SK-N-DZ (cell line): Measurements from ENCODE around the gene INCENP.
"Not testable (repeated sequence)": the region's sequence is repeated elsewhere in the genome, so short reads cannot be mapped to it uniquely, and the experiment has no call there.

ENCODE experiments used
- DNase-seq: peaks from one replicate; pipeline ENCODE4 v3.0.0-alpha.2; 2015; ENCODE audit warnings: low spot score

The INCENP gene

GRCh38 chr11:62169448-62169847 is 45.6 kb downstream of the INCENP start:
- no peak for DNase-seq

DNA sequence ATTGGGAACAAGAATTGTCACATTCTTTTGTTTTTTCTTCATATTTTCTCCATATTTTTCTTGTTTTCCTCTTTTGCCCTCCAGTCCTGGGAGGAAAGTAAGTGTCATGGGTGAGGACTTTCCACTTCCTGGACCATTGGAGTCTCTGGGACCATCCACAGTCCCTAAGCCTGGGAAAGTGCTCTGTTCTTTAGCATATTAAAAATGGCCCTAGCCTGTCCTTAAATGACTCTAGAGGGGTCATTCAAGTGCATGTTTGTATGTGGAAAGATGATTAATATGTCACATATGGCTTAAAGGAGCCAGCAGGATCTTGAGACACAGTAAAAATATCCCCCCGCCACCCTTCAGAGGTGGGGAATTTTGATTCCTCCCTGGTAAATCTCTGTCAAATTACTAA is 46.1 kb downstream of the INCENP start:
- no peak for DNase-seq

DNA sequence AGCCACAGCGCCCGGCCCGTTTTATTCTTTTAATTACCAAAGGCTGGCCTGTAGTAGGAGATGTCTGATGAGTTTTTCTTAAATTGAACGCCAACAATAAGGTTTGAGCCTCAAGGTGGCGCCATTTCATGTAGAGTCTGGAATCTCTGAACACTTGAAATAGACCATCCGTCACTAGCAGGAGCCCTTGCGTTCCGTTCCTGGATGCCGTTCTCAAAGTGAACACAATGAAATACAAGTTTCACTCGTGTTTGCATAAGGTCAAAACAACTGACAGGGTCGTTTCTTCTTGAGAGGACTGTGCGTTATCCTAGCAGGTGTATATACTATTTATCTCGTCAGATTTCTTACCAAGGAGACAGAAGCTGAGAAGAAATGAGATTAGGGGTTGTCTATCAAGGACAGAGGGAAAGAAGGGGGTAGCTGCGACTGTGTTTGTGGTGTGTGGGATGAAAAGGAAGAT is 47.5 kb downstream of the INCENP start:
- DNase-seq, result peak; percentile 83

DNA sequence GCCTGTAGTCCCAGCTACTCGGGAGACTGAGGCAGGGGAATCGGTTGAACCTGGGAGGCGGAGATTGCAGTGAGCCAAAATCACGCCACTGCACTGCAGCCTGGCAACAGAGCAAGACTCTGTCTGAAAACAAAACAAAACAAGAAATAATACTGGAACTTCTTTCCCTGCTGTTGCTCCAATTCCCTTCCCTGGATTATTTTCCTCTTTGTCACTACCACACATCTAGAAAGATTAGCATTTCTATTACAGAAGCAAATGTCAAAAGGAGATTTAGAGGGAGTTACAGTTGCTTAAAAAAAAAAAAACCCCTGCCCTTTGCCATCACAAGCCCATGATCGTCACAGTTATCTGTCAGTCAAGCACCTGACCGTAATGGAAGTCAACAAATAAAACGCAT is 48.5 kb downstream of the INCENP start:
- no peak for DNase-seq

- no peak for DNase-seq
These were observed 53.0 kb downstream of the INCENP start for GRCh38 chr11:62176766-62177165.

DNA sequence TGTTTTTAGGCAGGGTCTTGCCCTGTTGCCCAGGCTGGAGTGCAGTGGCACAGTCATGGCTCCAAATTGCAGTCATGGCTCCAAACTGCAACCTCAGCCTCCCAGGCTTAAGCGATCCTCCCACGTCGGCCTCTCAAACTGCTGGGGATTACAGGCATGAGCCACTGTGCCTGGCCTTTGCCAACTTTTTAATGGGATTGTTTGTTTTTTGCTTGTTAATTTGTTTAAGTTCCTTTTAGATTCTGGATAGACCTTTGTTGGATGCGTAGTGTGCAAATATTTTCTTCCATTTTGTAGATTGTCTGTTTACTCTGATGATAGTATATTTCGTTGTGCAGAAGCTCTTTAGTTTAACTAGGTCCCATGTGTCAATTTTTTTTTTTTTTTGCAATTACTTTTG is 56.2 kb downstream of the INCENP start:
- DNase-seq, result no peak

GRCh38 chr11:62181097-62181496 is 57.3 kb downstream of the INCENP start:
- DNase-seq, result no peak

- no peak for DNase-seq
These were observed 58.5 kb downstream of the INCENP start for GRCh38 chr11:62182147-62182891.

DNA sequence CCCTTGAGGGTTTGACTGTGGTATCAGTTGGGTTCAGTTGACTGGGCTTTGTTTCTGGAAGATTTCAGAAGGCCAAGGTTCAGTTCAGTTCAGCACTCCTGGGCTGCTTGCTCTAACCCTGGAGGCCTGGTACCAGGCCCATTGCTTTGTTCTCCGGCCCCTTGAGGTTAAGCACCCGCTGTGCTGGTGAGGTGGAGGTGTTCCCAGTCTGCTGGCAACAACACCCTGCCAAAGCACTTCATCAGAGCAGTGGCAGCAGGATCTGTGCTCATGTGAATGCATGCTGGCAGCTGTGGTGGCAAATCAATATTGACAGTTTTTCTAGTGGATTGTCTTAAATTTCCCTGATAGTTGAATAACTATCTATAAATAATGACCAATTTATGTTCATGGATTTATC is 62.4 kb downstream of the INCENP start:
- DNase-seq, result no peak

DNA sequence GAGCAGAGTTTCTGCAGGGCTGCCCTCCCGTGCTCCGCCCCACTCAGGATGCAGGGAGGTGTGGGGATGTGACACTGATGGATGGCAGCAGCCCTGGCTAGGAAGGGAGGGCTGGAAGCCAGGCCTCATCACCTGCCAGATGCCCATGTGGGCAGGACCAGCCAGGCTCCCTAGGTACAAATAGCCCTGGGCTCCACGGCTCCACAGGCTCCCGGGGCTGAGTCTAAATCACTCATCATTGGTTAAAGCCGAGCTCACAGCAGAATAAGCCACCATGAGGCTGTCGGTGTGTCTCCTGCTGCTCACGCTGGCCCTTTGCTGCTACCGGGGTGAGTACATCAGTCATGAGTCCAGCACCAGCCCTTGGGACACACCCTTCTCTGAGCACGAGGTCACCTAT is 66.2 kb downstream of the INCENP start, which contains the start of gene SCGB1D1:
TSS of gene SCGB1D1 (plus strand) at position 206 of the 400 bp plus-strand sequence. CDS start at position 275, 69 bp downstream.
- no peak for DNase-seq

GRCh38 chr11:62193952-62194351 is 70.1 kb downstream of the INCENP start:
- no peak for DNase-seq

DNA sequence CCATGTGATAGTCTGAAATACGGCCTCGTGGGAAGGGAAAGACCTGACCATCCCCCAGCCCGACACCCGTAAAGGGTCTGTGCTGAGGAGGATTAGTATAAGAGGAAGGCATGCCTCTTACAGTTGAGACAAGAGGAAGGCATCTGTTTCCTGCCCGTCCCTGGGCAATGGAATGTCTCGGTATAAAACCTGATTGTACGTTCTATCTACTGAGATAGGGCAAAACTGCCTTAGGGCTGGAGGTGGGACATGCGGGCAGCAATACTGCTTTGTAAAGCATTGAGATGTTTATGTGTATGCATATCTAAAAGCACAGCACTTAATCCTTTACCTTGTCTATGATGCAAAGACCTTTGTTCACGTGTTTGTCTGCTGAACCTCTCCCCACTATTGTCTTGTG is 71.2 kb downstream of the INCENP start:
- DNase-seq, result not testable (repeated sequence)

- DNase-seq, result no peak
These were observed 72.1 kb downstream of the INCENP start for GRCh38 chr11:62195945-62196344.

GRCh38 chr11:62197400-62197799 is 73.6 kb downstream of the INCENP start:
- DNase-seq, result not testable (repeated sequence)

GRCh38 chr11:62201376-62201775 is 77.6 kb downstream of the INCENP start:
- no peak for DNase-seq
